ENCODE data around the gene JPH2.

DNA sequence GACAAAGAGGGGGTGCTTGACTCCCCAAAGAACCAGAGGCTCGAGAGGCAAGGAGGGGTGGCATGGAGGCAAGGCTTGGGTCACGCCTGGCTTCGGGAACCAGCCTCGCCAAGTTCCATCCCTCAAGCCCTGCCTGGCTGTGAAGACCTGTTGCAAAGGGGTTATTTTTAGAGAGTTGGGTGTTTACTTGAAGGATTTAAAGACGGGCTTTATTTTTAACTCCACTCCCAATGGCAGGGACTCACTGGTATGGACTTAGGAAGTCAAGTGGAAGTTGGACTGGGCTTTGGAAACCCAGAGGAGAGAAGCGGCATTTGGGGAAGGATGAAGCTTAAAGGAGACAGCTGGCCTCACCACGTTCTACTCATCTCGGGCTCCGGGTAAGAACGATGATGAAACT, 43.1 kb downstream of the JPH2 start:
- TF ChIP-seq CTCF (conservative IDR thresholded peaks at IDR 0.05; ENCODE audit: low read depth, low read length) (no peak), RAD21 (IDR thresholded peaks at IDR 0.05; ENCODE audit: low read length) (no peak), POLR2A (IDR thresholded peaks at IDR 0.05; ENCODE audit: low read depth, low read length) (no peak), MAFK (IDR thresholded peaks at IDR 0.05; ENCODE audit: low read depth, low read length) (no peak), MXI1 (IDR thresholded peaks at IDR 0.05; ENCODE audit: borderline replicate concordance, low read depth, low read length) (no peak), CEBPB (IDR thresholded peaks at IDR 0.05; ENCODE audit: low read depth, low read length) (no peak), BHLHE40 (IDR thresholded peaks at IDR 0.05; ENCODE audit: low read depth, low read length) (no peak), MAZ (IDR thresholded peaks at IDR 0.05; ENCODE audit: borderline replicate concordance, low read depth, low read length) (no peak), RFX5 (IDR thresholded peaks at IDR 0.05; ENCODE audit: low read depth, low read length) (no peak), NFE2L2 (IDR thresholded peaks at IDR 0.05; ENCODE audit: low read depth, low read length) (no peak), FOS (IDR thresholded peaks at IDR 0.05; ENCODE audit: low read depth, low read length) (no peak), SMC3 (IDR thresholded peaks at IDR 0.05; ENCODE audit: low read depth, low read length) (no peak)
- TF ChIP-seq, protein P1, sequence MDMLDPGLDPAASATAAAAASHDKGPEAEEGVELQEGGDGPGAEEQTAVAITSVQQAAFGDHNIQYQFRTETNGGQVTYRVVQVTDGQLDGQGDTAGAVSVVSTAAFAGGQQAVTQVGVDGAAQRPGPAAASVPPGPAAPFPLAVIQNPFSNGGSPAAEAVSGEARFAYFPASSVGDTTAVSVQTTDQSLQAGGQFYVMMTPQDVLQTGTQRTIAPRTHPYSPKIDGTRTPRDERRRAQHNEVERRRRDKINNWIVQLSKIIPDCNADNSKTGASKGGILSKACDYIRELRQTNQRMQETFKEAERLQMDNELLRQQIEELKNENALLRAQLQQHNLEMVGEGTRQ (IDR thresholded peaks at IDR 0.05; ENCODE audit: low read depth, low read length) = no peak
- TF ChIP-seq, protein P2, sequence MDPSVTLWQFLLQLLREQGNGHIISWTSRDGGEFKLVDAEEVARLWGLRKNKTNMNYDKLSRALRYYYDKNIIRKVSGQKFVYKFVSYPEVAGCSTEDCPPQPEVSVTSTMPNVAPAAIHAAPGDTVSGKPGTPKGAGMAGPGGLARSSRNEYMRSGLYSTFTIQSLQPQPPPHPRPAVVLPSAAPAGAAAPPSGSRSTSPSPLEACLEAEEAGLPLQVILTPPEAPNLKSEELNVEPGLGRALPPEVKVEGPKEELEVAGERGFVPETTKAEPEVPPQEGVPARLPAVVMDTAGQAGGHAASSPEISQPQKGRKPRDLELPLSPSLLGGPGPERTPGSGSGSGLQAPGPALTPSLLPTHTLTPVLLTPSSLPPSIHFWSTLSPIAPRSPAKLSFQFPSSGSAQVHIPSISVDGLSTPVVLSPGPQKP (IDR thresholded peaks at IDR 0.05; ENCODE audit: borderline replicate concordance, low read depth, low read length) = no peak
